Measurements from ENCODE around the gene SBNO2.

Gene SBNO2

DNA sequence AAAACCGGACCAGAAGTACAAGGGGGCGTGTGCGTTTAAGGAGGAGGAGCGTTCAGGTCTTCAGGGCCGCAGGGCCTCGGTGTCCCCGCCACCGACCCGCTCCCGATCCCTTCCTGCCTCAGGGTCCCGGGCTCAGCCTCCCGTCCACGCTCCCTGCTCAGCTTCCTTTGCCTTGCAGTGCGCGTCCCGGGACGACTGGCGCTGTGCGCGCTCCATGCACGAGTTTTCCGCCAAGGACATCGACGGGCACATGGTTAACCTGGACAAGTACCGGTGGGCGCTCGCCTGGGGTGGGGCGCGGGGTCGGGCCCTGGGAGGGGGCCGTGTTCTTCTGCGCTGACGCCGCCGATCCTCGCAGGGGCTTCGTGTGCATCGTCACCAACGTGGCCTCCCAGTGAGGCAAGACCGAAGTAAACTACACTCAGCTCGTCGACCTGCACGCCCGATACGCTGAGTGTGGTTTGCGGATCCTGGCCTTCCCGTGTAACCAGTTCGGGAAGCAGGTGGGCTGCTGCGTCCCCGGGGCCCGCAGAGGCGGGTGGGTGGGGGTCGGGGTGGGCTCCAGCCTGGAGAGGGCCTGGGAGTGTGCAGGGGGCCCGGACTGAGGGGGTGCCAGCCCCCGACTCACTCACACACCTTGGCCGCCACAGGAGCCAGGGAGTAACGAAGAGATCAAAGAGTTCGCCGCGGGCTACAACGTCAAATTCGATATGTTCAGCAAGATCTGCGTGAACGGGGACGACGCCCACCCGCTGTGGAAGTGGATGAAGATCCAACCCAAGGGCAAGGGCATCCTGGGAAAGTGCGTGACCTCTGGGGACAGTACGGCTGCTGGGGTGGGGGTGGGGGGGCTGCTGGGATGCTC, 68.8 kb downstream of the SBNO2 start:
- DNase-seq (ENCODE audit: low spot score), result no peak

- peak; percentile 50 for DNase-seq (ENCODE audit: low spot score)
Observed at GRCh38 chr19:1104311-1105007, 69.6 kb downstream of the SBNO2 start.

DNA sequence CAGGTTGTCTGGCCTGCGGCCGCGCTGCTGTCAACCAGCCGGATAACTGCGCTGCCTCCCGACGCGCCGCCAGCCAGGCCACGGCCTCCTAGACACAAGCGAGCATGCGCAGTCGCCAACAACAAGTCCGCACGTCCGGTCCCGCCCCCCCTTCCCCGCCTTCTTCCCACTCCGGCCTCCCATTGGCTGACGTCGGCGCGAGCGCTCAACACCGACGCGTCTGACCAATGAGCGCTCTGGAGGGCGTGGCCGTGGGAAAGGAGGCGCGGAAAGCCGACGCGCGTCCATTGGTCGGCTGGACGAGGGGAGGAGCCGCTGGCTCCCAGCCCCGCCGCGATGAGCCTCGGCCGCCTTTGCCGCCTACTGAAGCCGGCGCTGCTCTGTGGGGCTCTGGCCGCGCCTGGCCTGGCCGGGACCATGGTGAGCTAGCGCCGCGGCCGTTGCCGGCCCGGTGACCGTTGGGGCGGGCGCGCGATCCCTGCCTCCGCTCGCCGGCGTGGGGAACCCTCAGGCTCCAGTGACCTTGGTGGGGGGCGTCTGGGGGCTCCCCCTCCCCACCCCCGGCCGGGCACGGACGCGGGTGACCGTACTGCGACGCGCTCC, 70.3 kb downstream of the SBNO2 start, which contains the start of gene GPX4:
Gene GPX4, plus strand, starts transcription at position 287 of the 603 bp plus-strand sequence. Its CDS starts 50 bp downstream, at position 337.
- DNase-seq (ENCODE audit: low spot score), result peak; percentile 100

GRCh38 chr19:1103132-1103707, 70.8 kb downstream of the SBNO2 start:
- peak; percentile 52 for DNase-seq (ENCODE audit: low spot score)

DNA sequence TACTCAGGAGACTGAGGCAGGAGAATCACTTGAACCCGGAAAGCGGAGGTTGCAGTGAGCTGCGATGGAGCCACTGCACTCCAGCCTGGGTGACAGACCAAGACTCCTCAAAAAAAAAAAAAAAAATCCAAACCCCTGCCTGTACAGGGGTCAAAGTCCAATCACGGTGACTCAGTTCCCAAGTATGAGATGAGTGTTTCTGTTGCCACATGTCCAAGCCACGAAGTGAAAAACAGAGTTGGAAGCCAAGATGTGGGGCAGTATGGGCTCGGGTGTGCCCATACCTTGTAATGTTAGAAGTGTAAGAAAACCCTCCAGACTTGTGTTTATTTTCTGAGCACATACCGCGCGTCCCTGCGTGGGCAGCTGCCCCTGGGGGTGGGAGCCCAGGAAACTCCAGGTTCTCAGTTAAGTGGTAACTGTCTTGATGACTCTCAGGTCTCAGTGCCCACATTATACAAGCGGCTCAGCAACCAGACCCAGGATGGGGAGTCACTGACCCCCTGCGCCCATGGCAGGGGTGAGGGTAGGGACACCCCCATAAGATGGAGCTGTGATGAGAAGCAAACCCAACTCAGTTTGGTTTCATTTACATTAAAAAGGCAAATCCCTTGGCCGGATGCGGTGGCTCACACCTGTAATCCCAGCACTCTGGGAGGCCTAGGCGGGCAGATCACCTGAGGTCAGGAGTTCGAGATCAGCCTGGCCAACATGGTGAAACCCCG, 71.5 kb downstream of the SBNO2 start:
- peak; percentile 53 for DNase-seq (ENCODE audit: low spot score)

DNA sequence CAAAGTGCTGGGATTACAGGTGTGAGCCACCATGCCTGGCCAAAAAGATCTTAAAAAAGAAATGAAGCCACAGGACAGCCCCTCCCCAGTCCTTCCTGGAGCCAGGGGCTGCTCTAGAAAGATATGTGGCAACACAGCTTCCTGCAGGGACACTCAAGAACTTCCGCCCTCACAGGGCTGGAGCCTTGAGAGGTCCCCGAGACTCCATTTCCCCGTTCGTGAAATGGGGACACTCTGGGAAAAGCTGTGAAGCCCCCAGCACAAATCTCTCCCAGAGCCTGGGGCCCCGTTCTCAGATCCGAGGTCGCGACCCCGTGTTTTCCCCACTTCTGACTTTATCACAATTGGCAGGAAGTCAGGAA, 72.8 kb downstream of the SBNO2 start:
- peak; percentile 6 for DNase-seq (ENCODE audit: low spot score)

DNA sequence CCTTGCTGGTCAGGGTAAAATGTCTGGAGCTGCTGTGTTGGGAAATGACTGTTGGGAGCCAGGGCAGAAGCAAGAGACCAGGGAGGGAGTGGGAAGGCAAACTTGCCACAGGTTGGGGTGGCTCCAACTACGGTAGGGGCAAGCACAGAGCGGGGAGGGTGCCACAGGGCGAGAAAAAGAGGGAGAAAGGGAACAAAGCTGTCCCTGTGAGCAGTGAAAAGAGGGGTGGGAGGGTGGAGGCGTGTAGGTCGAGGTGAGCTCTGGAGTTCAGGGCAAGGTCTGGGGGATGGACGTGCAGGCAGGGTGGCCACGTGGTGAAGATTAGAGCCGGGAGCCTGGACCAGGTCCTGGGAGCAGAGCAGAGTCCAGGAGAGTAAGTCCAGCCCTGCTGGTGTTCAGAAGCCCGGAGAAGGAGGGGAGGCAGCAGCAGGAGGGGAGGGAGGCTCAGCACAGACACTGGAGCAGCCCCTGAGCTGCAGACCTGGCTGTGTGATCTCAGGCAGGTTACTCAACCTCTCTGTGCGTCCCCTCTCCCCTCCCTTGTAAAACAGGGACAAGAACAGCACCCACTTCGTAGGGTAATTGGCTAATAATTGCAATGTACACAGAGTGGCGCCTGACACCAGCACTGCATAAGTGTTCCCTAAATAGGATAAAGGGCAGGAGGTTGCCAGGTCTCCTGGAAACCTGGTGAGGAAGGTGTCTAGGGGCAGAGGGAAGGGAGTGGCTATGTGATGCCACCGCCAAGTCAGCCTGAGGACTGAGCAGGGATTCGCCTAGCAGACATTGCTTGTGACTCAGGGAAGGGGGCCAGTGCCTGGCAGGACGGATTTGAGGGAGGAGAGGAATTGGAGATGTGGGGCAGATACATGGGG, 75.7 kb downstream of the SBNO2 start:
- no peak for DNase-seq (ENCODE audit: low spot score)

DNA sequence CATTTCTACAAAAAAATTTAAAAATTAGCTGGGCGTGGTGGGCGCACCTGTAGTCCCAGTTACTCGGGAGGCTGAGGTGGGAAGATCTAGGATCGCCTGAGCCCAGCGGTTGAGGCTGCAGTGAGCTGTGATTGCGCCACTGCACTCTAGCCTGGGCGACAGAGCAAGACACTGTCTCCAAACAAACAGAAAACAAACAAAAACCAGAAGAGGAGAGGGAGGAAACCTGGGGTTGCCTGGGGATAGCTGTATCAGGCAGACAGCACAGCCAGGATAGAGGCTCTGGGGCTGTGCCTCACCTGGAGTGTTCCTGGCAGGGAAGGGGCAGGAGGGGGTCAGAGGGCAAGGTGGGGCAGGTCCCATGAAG, 76.3 kb downstream of the SBNO2 start:
- no peak for DNase-seq (ENCODE audit: low spot score)

GRCh38 chr19:1094978-1095701, 78.9 kb downstream of the SBNO2 start, which contains the start of gene POLR2E:
Gene POLR2E, minus strand, starts transcription at chr19:1095375. Its CDS starts 60 bp downstream, at chr19:1095315.
- peak; percentile 98 for DNase-seq (ENCODE audit: low spot score)

GRCh38 chr19:1094655-1094977, 79.5 kb downstream of the SBNO2 start:
- no peak for DNase-seq (ENCODE audit: low spot score)

DNA sequence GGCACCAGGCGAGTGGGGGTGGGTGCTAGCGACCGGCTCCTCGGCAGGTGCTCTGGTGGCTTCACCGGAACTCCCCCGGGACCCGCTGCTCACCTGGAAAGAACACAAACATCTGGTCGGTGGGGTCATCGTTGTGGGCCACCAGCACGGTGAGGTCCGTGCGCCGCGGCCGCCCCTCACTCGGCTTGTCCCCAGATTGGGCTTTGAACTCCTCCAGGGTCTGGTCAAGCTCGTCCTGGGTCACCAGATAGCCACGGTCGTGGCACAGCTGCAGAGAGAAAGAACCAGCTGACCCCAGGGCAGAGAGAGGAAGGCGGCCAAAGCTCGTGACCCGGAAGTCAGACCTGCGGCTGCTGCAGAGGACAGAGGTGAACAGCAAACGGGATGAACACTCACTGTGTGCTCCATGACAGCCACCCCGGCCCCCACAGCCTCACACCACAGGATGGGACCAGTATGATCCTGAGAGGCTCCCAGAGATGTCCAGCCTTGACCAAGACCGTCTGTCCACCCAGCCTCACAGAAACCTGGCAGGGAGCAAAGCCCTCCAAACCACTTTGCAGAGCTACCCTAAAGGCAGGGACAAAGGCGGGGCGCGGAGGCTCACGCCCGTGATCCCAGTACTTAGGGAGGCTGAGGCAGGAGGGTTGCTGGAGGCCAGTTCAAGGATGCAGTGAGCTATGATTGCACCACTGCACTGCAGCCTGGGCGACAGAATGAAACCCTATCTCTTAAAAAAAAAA, 80.1 kb downstream of the SBNO2 start:
- DNase-seq (ENCODE audit: low spot score), result no peak

- no peak for DNase-seq (ENCODE audit: low spot score)
Observed at GRCh38 chr19:1093330-1093729, 80.7 kb downstream of the SBNO2 start.

DNA sequence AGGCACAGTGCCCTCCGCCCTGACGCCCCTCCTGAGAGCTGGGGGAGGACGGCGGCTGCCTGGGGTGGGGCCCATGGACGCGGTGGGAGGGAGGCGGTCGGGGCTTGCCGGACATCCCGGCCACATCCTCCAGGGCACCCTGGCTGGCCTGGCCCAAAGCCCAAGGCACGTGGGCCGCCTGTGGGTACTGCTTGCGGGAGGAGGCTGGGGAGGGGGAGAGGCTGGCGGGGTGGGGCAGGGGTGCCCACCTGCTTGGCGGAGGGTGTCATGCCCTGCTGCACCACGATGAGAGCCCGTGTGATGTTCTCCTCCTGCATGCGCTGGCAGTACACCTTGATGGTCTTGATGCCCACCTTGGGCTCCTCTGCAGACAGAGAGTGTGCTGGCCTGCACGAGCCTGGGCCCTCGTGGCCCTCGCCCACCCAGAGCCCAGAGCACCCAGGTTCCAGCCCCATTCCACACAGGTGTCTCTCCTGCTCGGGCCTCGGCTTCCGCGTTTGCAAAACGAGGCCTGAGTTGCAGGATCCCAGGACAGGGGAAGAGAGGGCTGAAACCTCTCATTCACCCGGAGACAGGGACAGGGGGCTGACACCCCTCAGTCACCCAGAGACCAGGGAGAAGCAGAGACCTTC, 82.4 kb downstream of the SBNO2 start:
- DNase-seq (ENCODE audit: low spot score), result no peak

DNA sequence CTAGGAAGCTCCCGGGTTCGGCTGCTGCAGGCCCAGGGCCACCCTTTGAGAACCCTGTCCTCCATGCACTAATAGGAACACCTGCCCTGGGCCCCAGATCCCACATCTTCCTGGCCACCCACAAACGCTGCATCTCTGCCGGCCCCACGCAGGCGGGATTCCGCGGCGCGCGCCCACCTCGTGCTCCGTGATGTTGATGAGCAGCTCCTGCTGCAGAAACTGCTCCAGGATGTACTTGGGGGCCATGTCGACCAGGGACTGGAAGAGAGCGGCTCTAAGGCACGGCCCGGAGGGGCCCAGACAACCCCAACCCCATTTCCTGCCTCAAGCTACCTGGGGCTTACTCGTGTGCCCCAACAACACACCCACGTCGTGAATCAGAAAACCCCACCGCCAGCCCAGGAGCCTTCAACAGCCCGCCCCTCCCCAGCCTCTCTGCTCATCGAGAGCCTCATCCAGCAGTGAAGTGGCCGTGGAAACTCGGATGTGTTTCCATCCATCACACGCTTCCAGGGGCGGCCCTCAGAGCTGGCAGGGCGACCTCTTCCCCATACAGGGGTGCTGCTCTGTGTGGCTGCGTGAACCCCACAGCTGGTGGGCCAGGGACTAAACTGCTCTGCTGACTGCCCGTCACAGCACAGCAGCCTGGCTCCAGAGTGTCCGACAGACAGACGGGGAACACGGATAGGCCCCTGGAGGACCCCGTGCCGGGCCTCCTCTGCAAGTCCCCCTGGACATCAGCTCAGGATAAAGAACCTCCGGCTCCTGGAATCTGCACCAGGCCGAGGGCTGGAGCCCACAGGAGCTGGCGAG, 83.1 kb downstream of the SBNO2 start:
- DNase-seq (ENCODE audit: low spot score), result no peak

DNA sequence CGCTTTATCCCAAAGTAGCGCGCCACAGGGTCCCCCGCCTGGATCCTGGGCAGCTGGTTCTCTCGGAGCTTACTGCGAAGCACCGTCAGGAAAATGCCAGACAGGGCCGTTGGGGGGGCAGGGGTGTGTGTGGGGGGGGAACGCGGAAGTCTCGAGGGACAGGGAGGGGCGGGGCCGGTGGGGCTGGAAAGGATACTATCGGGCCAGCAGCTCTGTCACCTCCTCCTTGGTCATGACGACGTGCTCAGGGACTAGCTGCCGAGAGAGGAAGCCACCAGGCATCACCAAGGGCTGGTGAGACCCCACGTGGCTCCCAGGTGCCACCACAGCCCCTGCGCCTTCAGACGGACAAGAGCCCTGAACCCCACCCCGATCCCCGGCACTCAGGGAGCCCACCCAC, 84.2 kb downstream of the SBNO2 start:
- DNase-seq (ENCODE audit: low spot score), result no peak

DNA sequence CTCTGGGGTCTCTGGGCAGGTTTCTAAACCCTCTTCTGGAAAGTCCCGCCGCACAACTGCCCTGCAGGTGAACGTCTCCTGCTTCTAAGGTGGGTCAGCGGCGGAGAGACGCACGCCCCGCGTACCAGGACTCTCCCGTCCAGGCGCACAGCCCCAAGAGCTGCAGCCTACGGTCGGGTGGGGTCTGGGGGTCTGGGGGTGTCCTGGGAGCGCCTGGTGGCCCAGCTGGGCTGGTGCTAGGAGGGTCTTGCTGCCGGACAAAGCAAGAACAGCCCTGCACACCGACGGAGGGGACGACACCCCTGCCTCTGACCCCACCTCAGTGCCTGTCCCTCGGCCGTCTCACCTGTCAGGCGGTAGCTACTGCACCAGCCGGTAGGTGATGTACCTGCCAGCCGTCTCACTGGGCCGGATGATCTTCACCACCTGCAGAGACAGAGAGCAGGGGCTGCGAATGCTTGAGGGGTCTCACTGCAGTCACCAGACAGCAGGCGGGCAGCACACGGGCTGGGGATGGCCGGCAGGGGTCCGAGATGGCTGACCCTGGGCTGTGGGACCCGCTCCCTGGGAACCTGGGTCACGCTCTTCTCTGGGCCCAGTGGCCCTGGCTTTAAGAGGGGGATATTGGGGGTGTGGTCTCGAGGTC, 84.8 kb downstream of the SBNO2 start:
- no peak for DNase-seq (ENCODE audit: low spot score)

- DNase-seq (ENCODE audit: low spot score), result no peak
Observed at GRCh38 chr19:1088416-1089010, 85.6 kb downstream of the SBNO2 start.

Data from hematopoietic multipotent progenitor cell treated with erythropoietin and hydrocortisone succinate and interleukin-3 and kit ligand, for 15 days (in vitro differentiated cells).